Activated naive CD4-positive, alpha-beta T cell treated with anti-CD3 and anti-CD28 coated beads, Interleukin-2, amount 10 ng/mL, durations not matched to agents 7 days and 5 days (primary cell): Measurements from ENCODE around the gene HSPB3.
"Not testable (repeated sequence)": the region's sequence is repeated elsewhere in the genome, so short reads cannot be mapped to it uniquely, and the experiment has no call there.

ENCODE experiments used
- CTCF ChIA-PET: fragments of 350-600 bp; sonication (Branson Sonifier 250); formaldehyde crosslinking; loops from one replicate; lab custom pipeline; 2021; ENCODE audit warnings: antibody characterized with exemption; lab: Charles Lee
- DNase-seq: peaks from one replicate; pipeline ENCODE4 v3.0.0-alpha.2; 2020
- H3K27ac Mint-ChIP-seq: one replicate; pipeline ENCODE4 v1.8.0; 2021; ENCODE audit warnings: mild to moderate bottlenecking, moderate library complexity, mixed read lengths
- H3K27me3 Mint-ChIP-seq: one replicate; pipeline ENCODE4 v1.8.0; 2021; ENCODE audit warnings: mild to moderate bottlenecking, mixed read lengths
- H3K36me3 Mint-ChIP-seq: one replicate; pipeline ENCODE4 v1.8.0; 2021; ENCODE audit warnings: mixed read lengths
- H3K4me1 Mint-ChIP-seq: one replicate; pipeline ENCODE4 v1.8.0; 2021; ENCODE audit warnings: mixed read lengths
- H3K4me3 Mint-ChIP-seq: one replicate; pipeline ENCODE4 v1.8.0; 2021; ENCODE audit warnings: mild to moderate bottlenecking, moderate library complexity, mixed read lengths
- H3K9me3 Mint-ChIP-seq: one replicate; pipeline ENCODE4 v1.8.0; 2021; ENCODE audit warnings: mixed read lengths

Gene HSPB3, protein sequence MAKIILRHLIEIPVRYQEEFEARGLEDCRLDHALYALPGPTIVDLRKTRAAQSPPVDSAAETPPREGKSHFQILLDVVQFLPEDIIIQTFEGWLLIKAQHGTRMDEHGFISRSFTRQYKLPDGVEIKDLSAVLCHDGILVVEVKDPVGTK

DNA sequence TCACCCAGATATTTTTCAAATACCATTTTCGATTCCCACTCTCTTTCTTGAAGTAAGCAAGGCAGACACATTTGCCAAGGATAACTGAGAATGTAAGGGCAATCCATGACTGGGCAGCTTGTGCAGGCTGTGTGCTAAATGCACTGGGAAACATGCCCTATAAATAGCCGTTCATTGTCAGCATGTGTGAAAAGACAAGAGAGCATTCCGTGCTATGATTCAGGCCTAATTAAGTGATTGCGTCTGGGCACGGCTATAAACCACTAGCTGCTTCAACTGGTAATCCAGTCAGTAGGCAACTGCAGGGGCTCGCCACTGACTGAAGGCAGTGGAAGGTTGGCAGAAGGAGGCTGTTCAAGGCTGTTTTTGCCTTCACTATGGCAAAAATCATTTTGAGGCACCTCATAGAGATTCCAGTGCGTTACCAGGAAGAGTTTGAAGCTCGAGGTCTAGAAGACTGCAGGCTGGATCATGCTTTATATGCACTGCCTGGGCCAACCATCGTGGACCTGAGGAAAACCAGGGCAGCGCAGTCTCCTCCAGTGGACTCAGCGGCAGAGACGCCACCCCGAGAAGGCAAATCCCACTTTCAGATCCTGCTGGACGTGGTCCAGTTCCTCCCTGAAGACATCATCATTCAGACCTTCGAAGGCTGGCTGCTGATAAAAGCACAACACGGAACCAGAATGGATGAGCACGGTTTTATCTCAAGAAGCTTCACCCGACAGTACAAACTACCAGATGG lies at the start of gene HSPB3:
Gene HSPB3, plus strand, starts transcription at position 287 of the 745 bp plus-strand sequence. Its CDS starts 91 bp downstream, at position 378.
- no peak within 1 kb of the TSS for H3K27ac Mint-ChIP-seq
- H3K27me3 Mint-ChIP-seq, result peaks cover 36% of the 10 kb centered on the region
- no peak within 1 kb of the TSS for H3K4me3 Mint-ChIP-seq
- CTCF ChIA-PET, result interaction anchor here (1.0 kb wide), 1 partner anchor 207 kb away, joined by 4 read pairs; no protein-coding TSS in a partner anchor
- H3K4me1 Mint-ChIP-seq, result no peaks in the 10 kb centered on the region
- no peak for DNase-seq
- no peaks in the 10 kb centered on the region for H3K36me3 Mint-ChIP-seq
- no peaks in the 10 kb centered on the region for H3K9me3 Mint-ChIP-seq

DNA sequence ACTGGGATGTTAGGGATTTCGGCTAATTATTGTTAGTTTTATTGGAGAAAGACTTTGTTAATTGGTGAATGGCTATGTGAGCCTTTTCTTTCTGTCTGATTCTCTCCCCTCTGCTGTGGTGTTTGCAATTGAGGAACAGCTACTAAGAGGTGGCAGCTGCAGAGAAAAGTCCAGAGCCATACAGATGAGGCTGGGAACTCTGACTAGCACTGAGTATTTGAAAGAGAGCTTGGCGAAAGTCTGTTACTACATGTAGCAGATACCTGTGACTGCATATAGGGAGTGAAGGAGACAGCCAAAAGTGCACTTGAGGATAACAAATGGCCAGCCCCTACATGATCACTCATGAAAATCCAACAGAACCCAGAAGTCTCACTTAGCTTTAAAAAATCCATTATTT lies 44.3 kb upstream of the HSPB3 start:
- Mint-ChIP-seq H3K9me3 (no peaks in the 10 kb centered on the region), H3K27me3 (peaks cover 24% of the 10 kb centered on the region), H3K36me3 (no peaks in the 10 kb centered on the region), H3K4me3 (no peak overlapping the region), H3K27ac (no peak overlapping the region), H3K4me1 (no peaks in the 10 kb centered on the region)
- CTCF ChIA-PET, result interaction anchor here (1.2 to 2.1 kb wide), 4 partner anchors 8 to 78 kb away, joined by 3 to 7 read pairs (median 5); no protein-coding TSS in a partner anchor
- DNase-seq, result no peak

- CTCF ChIA-PET, result interaction anchor here (2.1 kb wide), 1 partner anchor 76 kb away, joined by 7 read pairs; no protein-coding TSS in a partner anchor
- Mint-ChIP-seq H3K36me3 (no peaks in the 10 kb centered on the region), H3K27ac (no peak overlapping the region), H3K4me3 (no peak overlapping the region), H3K9me3 (no peaks in the 10 kb centered on the region), H3K27me3 (peaks cover 22% of the 10 kb centered on the region), H3K4me1 (no peaks in the 10 kb centered on the region)
- DNase-seq, result no peak
Measured at GRCh38 chr5:54412913-54413312, 42.6 kb upstream of the HSPB3 start.

GRCh38 chr5:54415147-54415546 lies 40.4 kb upstream of the HSPB3 start:
- Mint-ChIP-seq H3K4me1 (no peaks in the 10 kb centered on the region), H3K27ac (no peak overlapping the region), H3K36me3 (no peaks in the 10 kb centered on the region), H3K27me3 (peaks cover 17% of the 10 kb centered on the region), H3K4me3 (no peak overlapping the region), H3K9me3 (no peaks in the 10 kb centered on the region)
- no peak for DNase-seq
- CTCF ChIA-PET, result no interaction called here

GRCh38 chr5:54415896-54416601 lies 39.5 kb upstream of the HSPB3 start:
- DNase-seq, result no peak
- no peak overlapping the region for H3K27ac Mint-ChIP-seq
- peaks cover 9% of the 10 kb centered on the region for H3K27me3 Mint-ChIP-seq
- CTCF ChIA-PET, result interaction anchor here (0.6 kb wide), 1 partner anchor 34 kb away, joined by 3 read pairs; no protein-coding TSS in a partner anchor
- no peaks in the 10 kb centered on the region for H3K36me3 Mint-ChIP-seq
- no peaks in the 10 kb centered on the region for H3K4me1 Mint-ChIP-seq
- no peak overlapping the region for H3K4me3 Mint-ChIP-seq
- no peaks in the 10 kb centered on the region for H3K9me3 Mint-ChIP-seq

DNA sequence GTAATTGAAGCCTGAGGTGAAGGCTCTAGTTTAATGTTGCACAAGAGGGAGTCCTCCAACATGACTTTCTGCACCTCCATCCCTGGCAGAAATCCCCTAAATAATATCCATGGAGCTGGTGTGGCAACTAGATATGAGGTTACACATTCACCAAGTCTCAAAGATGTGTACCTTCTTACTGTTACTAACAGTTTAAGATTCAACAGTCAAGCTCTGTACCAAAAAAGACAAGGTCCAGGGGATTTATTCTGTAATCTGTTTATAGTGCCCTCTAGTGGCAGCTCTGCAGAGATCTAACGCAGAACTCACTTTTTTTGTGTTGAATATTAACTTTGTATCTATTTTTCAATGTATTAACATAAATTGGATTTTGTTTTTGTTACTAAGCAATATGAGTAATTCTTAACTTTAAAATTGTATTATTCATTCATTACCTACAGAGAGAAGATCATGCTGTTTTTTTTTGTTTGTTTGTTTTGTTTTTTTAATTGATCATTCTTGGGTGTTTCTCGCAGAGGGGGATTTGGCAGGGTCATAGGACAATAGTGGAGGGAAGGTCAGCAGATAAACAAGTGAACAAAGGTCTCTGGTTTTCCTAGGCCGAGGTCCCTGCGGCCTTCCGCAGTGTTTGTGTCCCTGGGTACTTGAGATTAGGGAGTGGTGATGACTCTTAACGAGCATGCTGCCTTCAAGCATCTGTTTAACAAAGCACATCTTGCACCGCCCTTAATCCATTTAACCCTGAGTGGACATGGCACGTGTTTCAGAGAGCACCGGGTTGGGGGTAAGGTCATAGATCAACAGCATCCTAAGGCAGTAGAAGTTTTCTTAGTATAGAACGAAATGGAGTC lies 35.7 kb upstream of the HSPB3 start:
- H3K36me3 Mint-ChIP-seq, H3K27ac Mint-ChIP-seq, H3K9me3 Mint-ChIP-seq, H3K4me1 Mint-ChIP-seq, H3K4me3 Mint-ChIP-seq: not testable (repeated sequence)
- CTCF ChIA-PET, result interaction anchor here (0.8 to 1.3 kb wide), 15 partner anchors 9 to 268 kb away, joined by 3 to 15 read pairs (median 3); partner anchors contain the start of gene ARL15
- DNase-seq, result peak; percentile 35
- H3K27me3 Mint-ChIP-seq, result peaks cover 12% of the 10 kb centered on the region

GRCh38 chr5:54420511-54420910 lies 35.0 kb upstream of the HSPB3 start:
- H3K27me3 Mint-ChIP-seq, result peaks cover 18% of the 10 kb centered on the region
- CTCF ChIA-PET, H3K27ac Mint-ChIP-seq, H3K36me3 Mint-ChIP-seq, H3K9me3 Mint-ChIP-seq, DNase-seq, H3K4me1 Mint-ChIP-seq, H3K4me3 Mint-ChIP-seq: not testable (repeated sequence)

DNA sequence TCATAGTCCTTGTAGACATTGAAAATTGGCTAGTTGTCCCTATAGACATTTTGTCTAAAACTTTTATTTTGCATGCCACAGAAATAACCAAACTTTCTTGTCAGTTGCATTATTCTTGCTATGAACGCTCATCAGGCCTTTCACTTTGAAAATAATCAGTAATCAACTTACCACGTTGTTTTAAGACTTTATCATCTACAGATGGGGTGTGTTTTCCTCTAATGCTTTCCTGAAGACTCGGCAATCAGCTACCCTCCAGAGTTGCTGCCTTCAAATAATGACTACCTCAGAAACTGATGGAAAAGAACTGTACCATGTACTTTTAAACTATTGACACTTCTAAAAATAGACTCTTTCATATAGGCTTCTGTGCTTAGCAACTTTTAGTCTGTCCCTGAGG lies 33.5 kb upstream of the HSPB3 start:
- CTCF ChIA-PET, result interaction anchor here (0.7 to 1.6 kb wide), 4 partner anchors 10 to 178 kb away, joined by 3 to 5 read pairs (median 3); no protein-coding TSS in a partner anchor
- no peaks in the 10 kb centered on the region for H3K4me1 Mint-ChIP-seq
- H3K4me3 Mint-ChIP-seq, result no peak overlapping the region
- H3K27me3 Mint-ChIP-seq, result peaks cover 31% of the 10 kb centered on the region
- no peak for DNase-seq
- H3K36me3 Mint-ChIP-seq, result no peaks in the 10 kb centered on the region
- H3K9me3 Mint-ChIP-seq, result no peaks in the 10 kb centered on the region
- H3K27ac Mint-ChIP-seq, result no peak overlapping the region

DNA sequence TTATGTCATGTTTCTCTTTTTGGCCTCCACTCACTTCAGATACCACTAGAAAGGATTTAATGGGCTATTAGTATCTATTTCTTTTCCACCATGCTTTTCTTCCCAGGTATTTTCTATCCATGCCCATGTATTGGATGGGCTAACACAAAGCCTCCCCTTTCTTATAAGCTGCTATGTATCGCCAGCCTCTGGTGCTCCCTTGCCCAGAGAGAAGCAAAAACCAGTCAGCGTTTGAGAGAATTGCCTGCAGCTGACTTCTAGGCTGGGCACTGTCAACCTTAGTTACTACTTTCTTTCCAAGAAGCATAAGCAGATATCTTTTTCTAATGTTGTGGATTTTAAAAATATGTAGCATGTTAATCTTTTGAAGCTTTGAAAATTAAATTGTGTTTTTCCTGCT lies 30.2 kb upstream of the HSPB3 start:
- no peak overlapping the region for H3K27ac Mint-ChIP-seq
- no peak overlapping the region for H3K4me3 Mint-ChIP-seq
- H3K4me1 Mint-ChIP-seq, result no peaks in the 10 kb centered on the region
- peaks cover 43% of the 10 kb centered on the region for H3K27me3 Mint-ChIP-seq
- no peak for DNase-seq
- no peaks in the 10 kb centered on the region for H3K9me3 Mint-ChIP-seq
- CTCF ChIA-PET, result interaction anchor here (0.7 to 1.4 kb wide), 4 partner anchors 11 to 286 kb away, joined by 3 read pairs; no protein-coding TSS in a partner anchor
- no peaks in the 10 kb centered on the region for H3K36me3 Mint-ChIP-seq

GRCh38 chr5:54426209-54426608 lies 29.3 kb upstream of the HSPB3 start:
- no peak overlapping the region for H3K27ac Mint-ChIP-seq
- H3K9me3 Mint-ChIP-seq, result no peaks in the 10 kb centered on the region
- H3K27me3 Mint-ChIP-seq, result peaks cover 53% of the 10 kb centered on the region
- H3K36me3 Mint-ChIP-seq, result no peaks in the 10 kb centered on the region
- CTCF ChIA-PET, result interaction anchor here (0.8 to 1.3 kb wide), 2 partner anchors 12 to 64 kb away, joined by 3 read pairs; no protein-coding TSS in a partner anchor
- no peaks in the 10 kb centered on the region for H3K4me1 Mint-ChIP-seq
- DNase-seq, result no peak
- H3K4me3 Mint-ChIP-seq, result no peak overlapping the region

- H3K9me3 Mint-ChIP-seq, H3K36me3 Mint-ChIP-seq, CTCF ChIA-PET, H3K27ac Mint-ChIP-seq, H3K4me3 Mint-ChIP-seq, DNase-seq: not testable (repeated sequence)
- Mint-ChIP-seq H3K27me3 (peaks cover 33% of the 10 kb centered on the region), H3K4me1 (peaks cover 12% of the 10 kb centered on the region)
Measured at GRCh38 chr5:54434650-54435049, 20.8 kb upstream of the HSPB3 start.

DNA sequence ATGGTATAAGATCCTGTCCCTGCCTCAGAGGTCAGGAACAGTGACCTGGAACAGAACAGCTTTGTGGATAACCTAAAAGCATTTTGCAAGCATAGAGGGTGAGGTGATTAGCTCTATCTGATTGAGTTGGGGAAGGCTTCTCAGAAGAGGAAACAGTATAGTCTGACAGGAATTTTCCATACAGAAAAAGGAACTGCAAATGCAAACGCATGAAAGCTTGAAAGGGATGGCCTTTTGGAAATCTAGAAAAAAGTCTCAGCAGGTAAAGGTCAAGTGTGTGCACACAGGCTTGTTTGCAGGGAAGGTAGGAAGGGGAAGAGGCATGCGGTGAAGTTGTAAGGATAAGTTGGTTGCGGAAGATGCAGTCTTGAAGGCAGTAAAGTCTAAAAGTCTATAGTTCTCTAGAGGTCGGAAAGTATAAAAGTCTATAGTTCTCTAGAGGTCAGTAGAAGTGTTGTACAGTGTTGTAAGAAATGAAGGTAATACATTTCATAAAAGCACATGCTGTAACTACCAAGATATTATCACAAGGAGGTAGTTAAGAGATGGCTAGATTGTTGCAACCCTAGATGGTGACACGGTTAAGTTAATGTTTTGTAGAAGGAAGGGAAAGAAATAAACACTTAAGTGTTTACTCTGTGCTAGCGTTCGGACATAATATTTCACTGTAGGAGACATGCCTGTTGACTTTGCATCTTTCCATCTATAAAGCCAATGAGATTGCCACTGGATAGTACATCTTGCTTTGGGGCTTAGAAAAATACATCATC lies 16.7 kb upstream of the HSPB3 start:
- no peak for DNase-seq
- CTCF ChIA-PET, result interaction anchor here (0.6 to 2.0 kb wide), 3 partner anchors 19 to 127 kb away, joined by 4 to 10 read pairs (median 4); no protein-coding TSS in a partner anchor
- H3K4me3 Mint-ChIP-seq, result no peak overlapping the region
- peaks cover 2% of the 10 kb centered on the region for H3K9me3 Mint-ChIP-seq
- H3K4me1 Mint-ChIP-seq, result peaks cover 37% of the 10 kb centered on the region
- peaks cover 7% of the 10 kb centered on the region for H3K27me3 Mint-ChIP-seq
- no peaks in the 10 kb centered on the region for H3K36me3 Mint-ChIP-seq
- H3K27ac Mint-ChIP-seq, result no peak overlapping the region

GRCh38 chr5:54440456-54440893 lies 15.0 kb upstream of the HSPB3 start:
- peak; percentile 63 for DNase-seq
- Mint-ChIP-seq H3K27ac (peak overlapping the region; percentile 90), H3K4me3 (peak overlapping the region; percentile 4)

More at GRCh38 chr5:54440456-54440893, 15.0 kb upstream of the HSPB3 start:
- Mint-ChIP-seq H3K9me3 (peaks cover 2% of the 10 kb centered on the region), H3K27me3 (peaks cover 1% of the 10 kb centered on the region), H3K36me3 (no peaks in the 10 kb centered on the region), H3K4me1 (peaks cover 37% of the 10 kb centered on the region)
- CTCF ChIA-PET, result interaction anchor here (0.8 to 2.0 kb wide), 4 partner anchors 9 to 49 kb away, joined by 3 to 10 read pairs (median 4); no protein-coding TSS in a partner anchor
